Astrocyte (in vitro differentiated cells and primary cell): ENCODE measurements around the gene CNTNAP5.

ENCODE experiments used
- EZH2 ChIP-seq: IDR thresholded peaks from 2 replicates; pipeline ENCODE4 v1.6.1; 2012; ENCODE audit warnings: mild to moderate bottlenecking, low read length, inconsistent platforms; ENCODE audit not compliant: insufficient read depth
- TF ChIP-seq, protein P1 (sequence below): IDR thresholded peaks from 2 replicates; pipeline ENCODE4 v1.5.1; 2011; ENCODE audit warnings: low read depth, mild to moderate bottlenecking, inconsistent platforms, low read length, moderate library complexity; ENCODE audit not compliant: insufficient read depth

DNA sequence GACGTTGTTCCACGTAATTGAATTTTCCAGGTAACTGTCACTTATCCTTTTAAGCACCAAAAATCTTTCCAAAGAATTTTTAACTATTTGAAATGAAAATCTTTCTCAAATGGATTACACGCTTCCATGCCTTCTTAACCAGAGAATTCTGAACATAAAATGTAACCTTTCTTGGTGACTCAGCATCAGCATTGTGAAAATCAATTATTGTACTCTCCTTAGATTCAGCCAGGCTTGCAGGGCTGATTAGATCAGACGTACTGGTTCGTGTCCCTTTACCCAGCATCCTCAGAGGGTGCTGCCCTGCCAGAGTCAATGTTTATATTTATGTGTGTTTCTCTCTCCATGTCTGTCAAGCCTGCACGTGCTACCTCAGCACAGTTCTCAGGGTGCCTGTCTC lies 623.9 kb downstream of the CNTNAP5 start:
- TF ChIP-seq, protein P1, sequence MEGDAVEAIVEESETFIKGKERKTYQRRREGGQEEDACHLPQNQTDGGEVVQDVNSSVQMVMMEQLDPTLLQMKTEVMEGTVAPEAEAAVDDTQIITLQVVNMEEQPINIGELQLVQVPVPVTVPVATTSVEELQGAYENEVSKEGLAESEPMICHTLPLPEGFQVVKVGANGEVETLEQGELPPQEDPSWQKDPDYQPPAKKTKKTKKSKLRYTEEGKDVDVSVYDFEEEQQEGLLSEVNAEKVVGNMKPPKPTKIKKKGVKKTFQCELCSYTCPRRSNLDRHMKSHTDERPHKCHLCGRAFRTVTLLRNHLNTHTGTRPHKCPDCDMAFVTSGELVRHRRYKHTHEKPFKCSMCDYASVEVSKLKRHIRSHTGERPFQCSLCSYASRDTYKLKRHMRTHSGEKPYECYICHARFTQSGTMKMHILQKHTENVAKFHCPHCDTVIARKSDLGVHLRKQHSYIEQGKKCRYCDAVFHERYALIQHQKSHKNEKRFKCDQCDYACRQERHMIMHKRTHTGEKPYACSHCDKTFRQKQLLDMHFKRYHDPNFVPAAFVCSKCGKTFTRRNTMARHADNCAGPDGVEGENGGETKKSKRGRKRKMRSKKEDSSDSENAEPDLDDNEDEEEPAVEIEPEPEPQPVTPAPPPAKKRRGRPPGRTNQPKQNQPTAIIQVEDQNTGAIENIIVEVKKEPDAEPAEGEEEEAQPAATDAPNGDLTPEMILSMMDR, result no peak
- TF ChIP-seq EZH2, result no peak
